ENCODE measurements around the gene ATP8B1. TPM values are rescaled to one million over a fixed set of nuclear protein-coding genes. Genes with fewer than 3 reads are reported as not detected.

The ATP8B1 gene
- total RNA-seq, 1 experiment from 2014 or later: 5.6 TPM

GRCh38 chr18:57709335-57709734 lies 93.8 kb downstream of the ATP8B1 start:
- no peak overlapping the region for H3K27ac Mint-ChIP-seq
- ChIA-PET CTCF (no interaction called here), POLR2A (interaction anchor here (0.6 kb wide), 1 partner anchor 9 kb away, joined by 5 read pairs; no protein-coding TSS in a partner anchor)
- no peaks in the 10 kb centered on the region for H3K27me3 Mint-ChIP-seq (ENCODE audit: low read depth)
- ATAC-seq: no peak
- no peak for DNase-seq (ENCODE audit: low spot score)
- H3K4me1 Mint-ChIP-seq: peaks cover 12% of the 10 kb centered on the region
- no peaks in the 10 kb centered on the region for H3K9me3 Mint-ChIP-seq
- peaks cover 2% of the 10 kb centered on the region for H3K36me3 Mint-ChIP-seq
- TF ChIP-seq ZBTB21 (CRISPR knock-in tag; IDR thresholded peaks at IDR 0.05; ENCODE audit: borderline replicate concordance) (no peak), JAZF1 (CRISPR knock-in tag; IDR thresholded peaks at IDR 0.05) (no peak), ZNF396 (CRISPR knock-in tag; IDR thresholded peaks at IDR 0.05; ENCODE audit: borderline replicate concordance) (no peak), MAX (CRISPR knock-in tag; IDR thresholded peaks at IDR 0.05) (no peak), ESRRA (CRISPR knock-in tag; IDR thresholded peaks at IDR 0.05; ENCODE audit: borderline replicate concordance) (no peak), PRRX2 (CRISPR knock-in tag; IDR thresholded peaks at IDR 0.05) (no peak)
- no peak overlapping the region for H3K4me3 Mint-ChIP-seq

GRCh38 chr18:57708288-57708687 lies 94.8 kb downstream of the ATP8B1 start:
- TF ChIP-seq ZNF512 (CRISPR knock-in tag; IDR thresholded peaks at IDR 0.05; ENCODE audit: borderline replicate concordance): no peak
- TF ChIP-seq GRHL2 (CRISPR knock-in tag; IDR thresholded peaks at IDR 0.05; ENCODE audit: insufficient replicate concordance, severe bottlenecking): no peak
- no peak for TF ChIP-seq ZNF671 (CRISPR knock-in tag; IDR thresholded peaks at IDR 0.05)
- no peak for TF ChIP-seq CTCF (IDR thresholded peaks at IDR 0.05)
- TF ChIP-seq NFE2L1 (CRISPR knock-in tag; IDR thresholded peaks at IDR 0.05): no peak
- no peak for TF ChIP-seq HMGA2 (CRISPR knock-in tag; IDR thresholded peaks at IDR 0.05)
- TF ChIP-seq TCF7 (CRISPR knock-in tag; IDR thresholded peaks at IDR 0.05; ENCODE audit: low read depth): no peak
- TF ChIP-seq ARID4B (CRISPR knock-in tag; IDR thresholded peaks at IDR 0.05; ENCODE audit: borderline replicate concordance): no peak
- TF ChIP-seq SMAD3 (CRISPR knock-in tag; IDR thresholded peaks at IDR 0.05; ENCODE audit: borderline replicate concordance): no peak
- TF ChIP-seq MXD4 (CRISPR knock-in tag; IDR thresholded peaks at IDR 0.05; ENCODE audit: borderline replicate concordance): no peak
- no peak for TF ChIP-seq ZBTB43 (CRISPR knock-in tag; IDR thresholded peaks at IDR 0.05)
- TF ChIP-seq RELA (CRISPR knock-in tag; IDR thresholded peaks at IDR 0.05; ENCODE audit: borderline replicate concordance): no peak
- no peak for TF ChIP-seq CREB1 (CRISPR knock-in tag; IDR thresholded peaks at IDR 0.05)
- TF ChIP-seq STAT6 (CRISPR knock-in tag; conservative IDR thresholded peaks at IDR 0.05; ENCODE audit: low read depth): no peak
- no peak for TF ChIP-seq ZNF219 (CRISPR knock-in tag; IDR thresholded peaks at IDR 0.05; ENCODE audit: borderline replicate concordance)
- no peak overlapping the region for H3K27ac Mint-ChIP-seq
- H3K4me3 Mint-ChIP-seq: no peak overlapping the region
- ATAC-seq (no peak), DNase-seq (ENCODE audit: low spot score) (no peak)
- H3K4me1 Mint-ChIP-seq: peaks cover 12% of the 10 kb centered on the region
- ChIA-PET POLR2A (no interaction called here), CTCF (no interaction called here)
- no peaks in the 10 kb centered on the region for H3K27me3 Mint-ChIP-seq (ENCODE audit: low read depth)
- H3K9me3 Mint-ChIP-seq: no peaks in the 10 kb centered on the region
- H3K36me3 Mint-ChIP-seq: no peaks in the 10 kb centered on the region
